B cell (primary cell): ENCODE results near the gene NET1. TPM values are rescaled to one million over a fixed set of nuclear protein-coding genes. Genes with fewer than 3 reads are reported as not detected.

Experiments used
- ATAC-seq: fragments of 200-7000 bp; cut with Tn5 transposase; one replicate; pipeline ENCODE4 v1.10.0; 2021; ENCODE audit warnings: low read depth, mild to moderate bottlenecking, moderate number of reproducible peaks, moderate library complexity
- CTCF ChIA-PET: fragments of 350-600 bp; sonication (Branson Sonifier 250); formaldehyde crosslinking; loops from one replicate; lab custom pipeline; 2021; ENCODE audit warnings: antibody characterized with exemption, inconsistent platforms; lab: Charles Lee
- POLR2A ChIA-PET: fragments of 350-600 bp; sonication (Branson Sonifier 250); formaldehyde crosslinking; loops from one replicate; lab custom pipeline; 2021; ENCODE audit warnings: antibody characterized with exemption; lab: Charles Lee
- DNase-seq: peaks from one replicate; pipeline ENCODE4 v3.0.0; 2013
- H2AFZ ChIP-seq: 2 replicates; pipeline ENCODE4 v1.6.1; 2012; ENCODE audit warnings: mild to moderate bottlenecking, low read depth, low read length; ENCODE audit not compliant: insufficient read depth, poor library complexity, severe bottlenecking
- H3K27ac ChIP-seq, 2 donors: 1 replicate in 1 of 2; 2 replicates in 1 of 2; pipeline ENCODE4 v1.5.1; 2012 to 2013; ENCODE audit warnings: low read length in 2 of 2, mild to moderate bottlenecking in 2 of 2, moderate library complexity in 1 of 2
- H3K27me3 ChIP-seq, 4 experiments: fragments of 200-600 bp in 1 of 4; sonication (generic) in 1 of 4; replicated peaks in 1 of 4; 1 replicate in 2 of 4; 2 replicates in 2 of 4; pipeline versions ENCODE4 v1.6.1 to v1.7.0; 2013 to 2016; ENCODE audit warnings: low read length in 3 of 4, mild to moderate bottlenecking in 2 of 4, mixed read lengths in 1 of 4, moderate library complexity in 1 of 4; ENCODE audit not compliant: insufficient read depth in 4 of 4, control insufficient read depth in 3 of 4; ENCODE audit errors: control extremely low read depth in 1 of 4
- H3K36me3 ChIP-seq, 2 experiments: replicated peaks in 1 of 2; 1 replicate in 1 of 2; 2 replicates in 1 of 2; pipeline versions ENCODE4 v1.6.1 to v1.7.1; 2013; ENCODE audit warnings: low read length in 1 of 2; ENCODE audit not compliant: insufficient read depth in 2 of 2, control insufficient read depth in 1 of 2; ENCODE audit errors: control extremely low read depth in 1 of 2, extremely low read depth in 1 of 2
- H3K4me1 ChIP-seq, 2 donors: fragments of 200-600 bp in 1 of 2; sonication (generic) in 1 of 2; 1 replicate in 1 of 2; 2 replicates in 1 of 2; pipeline versions ENCODE4 v1.5.1 to v1.6.1; 2013 to 2017; ENCODE audit warnings: low read length in 2 of 2; ENCODE audit not compliant: control insufficient read depth in 2 of 2, insufficient read depth in 2 of 2
- H3K4me2 ChIP-seq: replicated peaks from 2 replicates; pipeline ENCODE3; 2012; ENCODE audit warnings: mild to moderate bottlenecking, low read depth, low read length; ENCODE audit not compliant: poor library complexity, severe bottlenecking
- H3K4me3 ChIP-seq, 5 experiments: fragments of 200-600 bp in 1 of 5; sonication (generic) in 1 of 5; 1 replicate in 3 of 5; 2 replicates in 2 of 5; pipeline versions ENCODE4 v1.5.1 to v1.7.0; 2011 to 2016; ENCODE audit warnings: low read length in 4 of 5, mild to moderate bottlenecking in 4 of 5, low read depth in 2 of 5, control low read depth in 1 of 5, moderate library complexity in 1 of 5; ENCODE audit not compliant: insufficient read depth in 1 of 5; ENCODE audit errors: control extremely low read depth in 1 of 5, extremely low read depth in 1 of 5
- H3K79me2 ChIP-seq: fragments of 200-600 bp; sonication (generic); one replicate; pipeline ENCODE4 v1.6.0; 2016; ENCODE audit warnings: low read length; ENCODE audit not compliant: control insufficient read depth, insufficient read depth
- H3K9ac ChIP-seq: fragments of 200-600 bp; sonication (generic); 2 replicates; pipeline ENCODE4 v1.6.1; 2017; ENCODE audit warnings: mild to moderate bottlenecking, low read length, moderate library complexity
- H3K9me3 ChIP-seq, 3 donors: one replicate each; pipeline versions ENCODE4 v1.6.1 to v1.7.1; 2013; ENCODE audit warnings: low read length in 2 of 3; ENCODE audit not compliant: control insufficient read depth in 2 of 3, insufficient read depth in 1 of 3; ENCODE audit errors: control extremely low read depth in 1 of 3
- H4K20me1 ChIP-seq: 2 replicates; pipeline ENCODE4 v1.6.0; 2012; ENCODE audit warnings: mild to moderate bottlenecking, low read length; ENCODE audit not compliant: insufficient read depth, control insufficient read depth, poor library complexity, severe bottlenecking
- H3K27ac Mint-ChIP-seq: one replicate; pipeline ENCODE4 v1.8.0; 2021; ENCODE audit warnings: mixed read lengths
- H3K27me3 Mint-ChIP-seq: one replicate; pipeline ENCODE4 v1.8.0; 2021; ENCODE audit warnings: mixed read lengths
- H3K4me1 Mint-ChIP-seq: one replicate; pipeline ENCODE4 v1.8.0; 2021; ENCODE audit warnings: mixed read lengths
- H3K4me3 Mint-ChIP-seq: one replicate; pipeline ENCODE4 v1.8.0; 2021; ENCODE audit warnings: mixed read lengths
- H3K9me3 Mint-ChIP-seq: one replicate; pipeline ENCODE4 v1.8.0; 2022; ENCODE audit warnings: mixed read lengths; ENCODE audit not compliant: insufficient read depth
- EZH2 ChIP-seq: IDR thresholded peaks from 2 replicates; pipeline ENCODE4 v1.6.1; 2012; ENCODE audit warnings: borderline replicate concordance, low read depth, mild to moderate bottlenecking, moderate library complexity, low read length; ENCODE audit not compliant: insufficient read depth, poor library complexity, severe bottlenecking
- WGBS: methylation state at CpG from one replicate; pipeline ENCODE4 v1.1.5; 2013; ENCODE audit warnings: missing lambda C conversion rate; ENCODE audit not compliant: insufficient coverage; 5-methylcytosine and 5-hydroxymethylcytosine counted together
- intact Hi-C: fragments of 100-400 bp; cut with micrococcal nuclease; formaldehyde crosslinking; loops from one replicate; pipeline ENCODE4 v1.10.0; 2022
- polyA plus RNA-seq: library from polyadenylated mRNA; depleted of rRNA; stranded (reverse); fragments of >200 nt; gene quantifications from 2 replicates; pipeline ENCODE4 v1.2.3, GENCODE V29; 2012
- total RNA-seq, 2 donors: library from RNA; stranded (reverse); fragments of 120-200 nt in 1 of 2; gene quantifications; 1 replicate in 1 of 2; 2 replicates in 1 of 2; pipeline versions ENCODE4 v1.2.3 to v1.2.4, GENCODE V29; 2013 to 2022
- TF ChIP-seq, protein P1 (sequence below): fragments of 200-600 bp; IDR thresholded peaks from one replicate; pipeline ENCODE4 v1.8.0; 2022; ENCODE audit warnings: antibody characterized with exemption, mild to moderate bottlenecking

Gene NET1
- total and polyA plus RNA-seq, 2 donors (not counting 1 experiment from before 2014, with no cell fraction given) = 3.5 to 6.4 TPM

DNA sequence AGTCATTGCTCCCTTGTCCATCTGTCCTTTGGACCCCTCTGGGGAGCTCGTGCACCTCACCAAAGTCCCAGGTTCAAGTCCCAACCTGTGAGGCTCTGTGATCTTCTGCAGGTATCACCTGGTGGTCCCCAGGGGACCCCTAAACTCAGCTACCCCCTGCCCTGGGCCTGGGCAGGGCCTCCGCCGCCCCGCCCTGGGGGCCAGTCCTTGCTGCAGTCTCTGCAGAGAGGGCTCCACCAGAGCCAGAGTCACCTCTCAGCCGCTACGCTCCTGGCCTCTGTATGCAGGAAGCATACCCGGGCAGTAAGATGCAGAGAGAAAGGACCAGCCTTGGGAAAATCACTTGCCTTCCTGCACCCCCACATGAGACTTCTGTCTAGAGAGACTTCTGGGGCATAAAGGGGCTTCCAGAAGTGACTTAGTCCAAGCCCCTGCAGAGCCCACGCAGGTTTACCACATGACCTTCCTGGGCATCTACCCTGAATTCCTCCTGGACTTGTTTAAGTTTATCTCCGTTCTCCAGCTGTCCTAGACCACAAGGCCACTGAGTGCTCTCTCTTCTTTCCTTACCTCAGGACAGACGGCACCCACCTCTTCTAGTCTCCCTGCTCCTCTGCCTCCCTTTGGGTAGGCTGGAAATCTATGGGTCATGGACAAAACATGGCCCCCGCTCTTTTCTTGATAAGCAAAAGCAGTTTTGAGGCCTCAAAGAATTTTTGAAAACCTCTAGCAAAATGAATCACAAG is 65.8 kb downstream of the NET1 start:
- Histone ChIP-seq H3K4me3 (no peak overlapping the region), H3K4me2 (no peak overlapping the region), H3K9me3 (peaks cover 0 to 12% (median 0%) of the 10 kb centered on the region in 3 donors), H3K9ac (no peak overlapping the region), H4K20me1 (no peaks in the 10 kb centered on the region), H2AFZ (no peak overlapping the region), H3K4me1 (no peaks in the 10 kb centered on the region), H3K27ac (no peak overlapping the region), H3K36me3 (no peaks in the 10 kb centered on the region), H3K27me3 (no peaks in the 10 kb centered on the region), H3K79me2 (no peaks in the 10 kb centered on the region)
- Mint-ChIP-seq H3K27me3 (peaks cover 7% of the 10 kb centered on the region), H3K9me3 (no peaks in the 10 kb centered on the region), H3K4me3 (no peak overlapping the region), H3K27ac (no peak overlapping the region), H3K4me1 (peaks cover 2% of the 10 kb centered on the region)
- no peak for TF ChIP-seq EZH2
- TF ChIP-seq, protein P1, sequence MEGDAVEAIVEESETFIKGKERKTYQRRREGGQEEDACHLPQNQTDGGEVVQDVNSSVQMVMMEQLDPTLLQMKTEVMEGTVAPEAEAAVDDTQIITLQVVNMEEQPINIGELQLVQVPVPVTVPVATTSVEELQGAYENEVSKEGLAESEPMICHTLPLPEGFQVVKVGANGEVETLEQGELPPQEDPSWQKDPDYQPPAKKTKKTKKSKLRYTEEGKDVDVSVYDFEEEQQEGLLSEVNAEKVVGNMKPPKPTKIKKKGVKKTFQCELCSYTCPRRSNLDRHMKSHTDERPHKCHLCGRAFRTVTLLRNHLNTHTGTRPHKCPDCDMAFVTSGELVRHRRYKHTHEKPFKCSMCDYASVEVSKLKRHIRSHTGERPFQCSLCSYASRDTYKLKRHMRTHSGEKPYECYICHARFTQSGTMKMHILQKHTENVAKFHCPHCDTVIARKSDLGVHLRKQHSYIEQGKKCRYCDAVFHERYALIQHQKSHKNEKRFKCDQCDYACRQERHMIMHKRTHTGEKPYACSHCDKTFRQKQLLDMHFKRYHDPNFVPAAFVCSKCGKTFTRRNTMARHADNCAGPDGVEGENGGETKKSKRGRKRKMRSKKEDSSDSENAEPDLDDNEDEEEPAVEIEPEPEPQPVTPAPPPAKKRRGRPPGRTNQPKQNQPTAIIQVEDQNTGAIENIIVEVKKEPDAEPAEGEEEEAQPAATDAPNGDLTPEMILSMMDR = no peak
- intact Hi-C loops = no loop called here
- 93% methylated on average over 9 of the region's 11 CpGs for WGBS
- DNase-seq (no peak), ATAC-seq (no peak)
- CTCF ChIA-PET = interaction anchor here (0.5 kb wide), 1 partner anchor 18 kb away, joined by 3 read pairs; no protein-coding TSS in a partner anchor
- POLR2A ChIA-PET = no interaction called here

DNA sequence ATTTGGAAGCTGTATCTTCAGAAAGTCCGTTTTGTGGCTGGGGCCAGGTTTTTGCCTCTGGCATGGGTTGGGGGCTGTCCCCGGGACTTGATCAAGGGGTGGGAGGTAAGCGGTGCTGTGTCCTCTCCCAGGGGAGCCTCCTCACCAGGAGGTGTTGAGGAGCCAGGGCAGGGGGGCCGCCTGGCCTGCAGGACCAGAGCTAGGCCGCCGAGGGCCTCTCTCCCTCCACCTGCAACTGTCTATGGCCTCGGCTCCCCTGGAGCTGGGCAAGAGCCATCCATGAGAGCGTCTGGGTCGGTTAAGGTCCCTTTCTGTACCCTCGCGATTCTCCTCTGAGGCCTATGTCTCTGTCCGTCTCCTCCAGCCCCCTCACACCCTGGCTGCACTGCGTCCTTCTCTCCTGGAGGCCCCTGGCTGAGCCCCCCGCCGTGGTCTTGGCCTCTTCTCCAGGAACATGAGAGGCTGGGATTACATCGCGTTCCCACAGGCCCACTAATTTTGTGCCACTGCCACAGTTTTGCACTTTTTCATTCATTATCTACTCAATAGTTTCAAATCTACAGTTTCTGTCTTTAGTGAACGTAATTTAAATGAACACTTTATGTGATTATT is 66.4 kb downstream of the NET1 start:
- H3K27ac ChIP-seq = no peak overlapping the region
- Mint-ChIP-seq H3K27ac (no peak overlapping the region), H3K4me1 (peaks cover 2% of the 10 kb centered on the region), H3K4me3 (no peak overlapping the region), H3K9me3 (no peaks in the 10 kb centered on the region), H3K27me3 (peaks cover 7% of the 10 kb centered on the region)
- no peaks in the 10 kb centered on the region for H3K4me1 ChIP-seq
- ATAC-seq (no peak), DNase-seq (no peak)
- TF ChIP-seq EZH2 = no peak
- TF ChIP-seq, protein P1 = no peak
- H2AFZ ChIP-seq = no peak overlapping the region
- H3K27me3 ChIP-seq = no peaks in the 10 kb centered on the region
- H3K9ac ChIP-seq = no peak overlapping the region
- ChIA-PET CTCF (interaction anchor here (0.5 kb wide), 1 partner anchor 17 kb away, joined by 3 read pairs; no protein-coding TSS in a partner anchor), POLR2A (no interaction called here)
- H3K79me2 ChIP-seq = no peaks in the 10 kb centered on the region
- peaks cover 0 to 12% (median 0%) of the 10 kb centered on the region in 3 donors for H3K9me3 ChIP-seq
- WGBS = 96% methylated on average over 17 of the region's 18 CpGs
- H3K4me2 ChIP-seq = no peak overlapping the region
- no peaks in the 10 kb centered on the region for H4K20me1 ChIP-seq
- no peak overlapping the region for H3K4me3 ChIP-seq
- no peaks in the 10 kb centered on the region for H3K36me3 ChIP-seq
- intact Hi-C loops = no loop called here
